A549 (cell line): ENCODE results near the gene ATP7B.

Source experiments
- CEBPB ChIP-seq, 2 experiments: fragments of >200 bp in 1 of 2; sonication (Bioruptor Twin) in 1 of 2; formaldehyde crosslinking in 1 of 2; IDR thresholded peaks; 2 replicates each; pipeline ENCODE4 v1.6.1; 2012 to 2016
- FOSL2 ChIP-seq, 2 experiments: fragments of 450-650 bp in 1 of 2; fragments of >200 bp in 1 of 2; sonication (Bioruptor Twin) in 1 of 2; formaldehyde crosslinking; IDR thresholded peaks; 2 replicates each; pipeline versions ENCODE4 v1.5.0 to v1.6.1; 2016 to 2020; ENCODE audit warnings: mild to moderate bottlenecking in 1 of 2, moderate library complexity in 1 of 2
- JUN ChIP-seq, 2 experiments: fragments of >200 bp; sonication (Bioruptor Twin); formaldehyde crosslinking; IDR thresholded peaks; 2 replicates in 1 of 2; 3 replicates in 1 of 2; pipeline ENCODE4 v1.6.1; 2016 to 2017
- PBX3 ChIP-seq: IDR thresholded peaks from 2 replicates; pipeline ENCODE4 v1.6.1; 2012
- PHF8 ChIP-seq: fragments of 200-600 bp; sonication (generic); IDR thresholded peaks from 2 replicates; pipeline ENCODE4 v1.6.1; 2016; ENCODE audit warnings: low read depth, mild to moderate bottlenecking, antibody characterized with exemption, moderate library complexity, borderline replicate concordance
- POLR2A ChIP-seq: IDR thresholded peaks from 2 replicates; pipeline ENCODE4 v1.6.1; 2012; ENCODE audit warnings: mild to moderate bottlenecking, low read length
- RCOR1 ChIP-seq: fragments of 150-350 bp; IDR thresholded peaks from 2 replicates; pipeline ENCODE4 v1.6.1; 2014; ENCODE audit warnings: antibody characterized with exemption, low read length, low read depth
- RFX5 ChIP-seq: fragments of 450-650 bp; IDR thresholded peaks from 2 replicates; pipeline ENCODE4 v1.7.1; 2014; ENCODE audit warnings: antibody characterized with exemption, mild to moderate bottlenecking, moderate library complexity
- ZFP36 ChIP-seq: fragments of 450-650 bp; IDR thresholded peaks from 2 replicates; pipeline ENCODE4 v1.6.1; 2014; ENCODE audit warnings: borderline replicate concordance; ENCODE audit not compliant: partially characterized antibody
- TF ChIP-seq, protein P1 (sequence below): fragments of >200 bp; sonication (Bioruptor Twin); formaldehyde crosslinking; IDR thresholded peaks from 3 replicates; pipeline ENCODE4 v1.5.1; 2016

DNA sequence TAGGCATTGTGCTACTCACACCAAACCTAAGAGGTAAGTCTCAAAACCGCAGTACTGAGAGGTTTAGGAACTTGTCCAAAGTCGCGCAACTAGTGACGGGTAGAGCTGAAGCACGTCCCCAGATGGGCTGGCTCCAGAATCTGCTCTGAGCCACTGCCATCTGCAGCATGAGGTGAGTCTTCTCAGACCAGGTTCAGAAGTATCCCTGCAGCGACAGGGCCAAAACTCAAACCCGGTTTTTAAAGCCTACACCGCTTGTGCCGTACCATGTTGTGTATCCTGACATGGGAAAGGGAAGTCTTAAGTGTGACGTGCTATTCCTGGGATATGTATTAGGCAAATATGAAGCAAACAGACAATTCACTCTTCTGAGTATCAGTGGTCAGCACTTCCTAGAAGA is 45.1 kb downstream of the ATP7B start:
- TF ChIP-seq, protein P1, sequence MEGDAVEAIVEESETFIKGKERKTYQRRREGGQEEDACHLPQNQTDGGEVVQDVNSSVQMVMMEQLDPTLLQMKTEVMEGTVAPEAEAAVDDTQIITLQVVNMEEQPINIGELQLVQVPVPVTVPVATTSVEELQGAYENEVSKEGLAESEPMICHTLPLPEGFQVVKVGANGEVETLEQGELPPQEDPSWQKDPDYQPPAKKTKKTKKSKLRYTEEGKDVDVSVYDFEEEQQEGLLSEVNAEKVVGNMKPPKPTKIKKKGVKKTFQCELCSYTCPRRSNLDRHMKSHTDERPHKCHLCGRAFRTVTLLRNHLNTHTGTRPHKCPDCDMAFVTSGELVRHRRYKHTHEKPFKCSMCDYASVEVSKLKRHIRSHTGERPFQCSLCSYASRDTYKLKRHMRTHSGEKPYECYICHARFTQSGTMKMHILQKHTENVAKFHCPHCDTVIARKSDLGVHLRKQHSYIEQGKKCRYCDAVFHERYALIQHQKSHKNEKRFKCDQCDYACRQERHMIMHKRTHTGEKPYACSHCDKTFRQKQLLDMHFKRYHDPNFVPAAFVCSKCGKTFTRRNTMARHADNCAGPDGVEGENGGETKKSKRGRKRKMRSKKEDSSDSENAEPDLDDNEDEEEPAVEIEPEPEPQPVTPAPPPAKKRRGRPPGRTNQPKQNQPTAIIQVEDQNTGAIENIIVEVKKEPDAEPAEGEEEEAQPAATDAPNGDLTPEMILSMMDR: no peak
- no peak for TF ChIP-seq POLR2A
- TF ChIP-seq RCOR1: no peak
- TF ChIP-seq FOSL2 (IDR thresholded peaks at IDR 0.05): no peak
- no peak for TF ChIP-seq FOSL2 (CRISPR knock-in tag; IDR thresholded peaks at IDR 0.05)
- TF ChIP-seq CEBPB (IDR thresholded peaks at IDR 0.05): no peak
- no peak for TF ChIP-seq JUN (IDR thresholded peaks at IDR 0.05)
- TF ChIP-seq RFX5: no peak
- TF ChIP-seq ZFP36: no peak
- no peak for TF ChIP-seq PBX3
- no peak for TF ChIP-seq PHF8
